Effector memory CD4-positive, alpha-beta T cell (primary cell): ENCODE data around the gene DIP2C.

Source experiments
- DNase-seq, 3 donors: peaks; one replicate each; pipeline ENCODE4 v3.0.0-alpha.2; 2020
- H3K27ac ChIP-seq: 2 replicates; pipeline ENCODE4 v1.7.0; 2013; ENCODE audit warnings: mild to moderate bottlenecking, low read length, moderate library complexity; ENCODE audit not compliant: insufficient read depth, poor library complexity, severe bottlenecking
- H3K27me3 ChIP-seq: replicated peaks from 2 replicates; pipeline ENCODE4 v1.7.0; 2013; ENCODE audit warnings: mild to moderate bottlenecking, low read length; ENCODE audit not compliant: insufficient read depth, control insufficient read depth, poor library complexity, severe bottlenecking
- H3K36me3 ChIP-seq: 2 replicates; pipeline ENCODE4 v1.7.0; 2013; ENCODE audit warnings: mild to moderate bottlenecking, low read length, moderate library complexity; ENCODE audit not compliant: control insufficient read depth, insufficient read depth
- H3K4me1 ChIP-seq: 2 replicates; pipeline ENCODE4 v1.7.0; 2013; ENCODE audit warnings: low read length, mild to moderate bottlenecking; ENCODE audit not compliant: control insufficient read depth, insufficient read depth, poor library complexity, severe bottlenecking
- H3K4me3 ChIP-seq: 2 replicates; pipeline ENCODE4 v1.7.0; 2013; ENCODE audit warnings: low read length, low read depth, mild to moderate bottlenecking; ENCODE audit not compliant: insufficient read depth, poor library complexity, severe bottlenecking
- H3K9me3 ChIP-seq: 2 replicates; pipeline ENCODE4 v1.7.0; 2013; ENCODE audit warnings: mild to moderate bottlenecking, low read length, moderate library complexity; ENCODE audit not compliant: control insufficient read depth

Gene DIP2C

GRCh38 chr10:688312-689120 is 952 bp downstream of the DIP2C start:
- peaks cover 6% of the 10 kb centered on the region for H3K27me3 ChIP-seq
- no peak for DNase-seq
- no peaks in the 10 kb centered on the region for H3K4me1 ChIP-seq
- H3K9me3 ChIP-seq: no peaks in the 10 kb centered on the region
- no peaks in the 10 kb centered on the region for H3K36me3 ChIP-seq
- H3K27ac ChIP-seq: no peak overlapping the region
- H3K4me3 ChIP-seq: no peak overlapping the region

GRCh38 chr10:687583-688311 is 1.7 kb downstream of the DIP2C start:
- Histone ChIP-seq H3K4me1 (no peaks in the 10 kb centered on the region), H3K4me3 (no peak overlapping the region), H3K36me3 (no peaks in the 10 kb centered on the region), H3K9me3 (no peaks in the 10 kb centered on the region), H3K27me3 (peaks cover 6% of the 10 kb centered on the region), H3K27ac (no peak overlapping the region)
- no peak for DNase-seq

- H3K27me3 ChIP-seq: peaks cover 6% of the 10 kb centered on the region
- no peaks in the 10 kb centered on the region for H3K9me3 ChIP-seq
- H3K27ac ChIP-seq: no peak overlapping the region
- H3K4me1 ChIP-seq: no peaks in the 10 kb centered on the region
- no peaks in the 10 kb centered on the region for H3K36me3 ChIP-seq
- DNase-seq: no peak
- no peak overlapping the region for H3K4me3 ChIP-seq
These were observed 3.1 kb downstream of the DIP2C start for GRCh38 chr10:686155-686931.

GRCh38 chr10:685613-686012 is 3.9 kb downstream of the DIP2C start:
- Histone ChIP-seq H3K36me3 (no peaks in the 10 kb centered on the region), H3K27ac (no peak overlapping the region), H3K4me1 (no peaks in the 10 kb centered on the region), H3K9me3 (no peaks in the 10 kb centered on the region), H3K27me3 (peaks cover 6% of the 10 kb centered on the region), H3K4me3 (no peak overlapping the region)
- DNase-seq: no peak

- no peak overlapping the region for H3K27ac ChIP-seq
- no peaks in the 10 kb centered on the region for H3K4me1 ChIP-seq
- H3K9me3 ChIP-seq: no peaks in the 10 kb centered on the region
- no peak overlapping the region for H3K4me3 ChIP-seq
- DNase-seq: no peak
- H3K36me3 ChIP-seq: no peaks in the 10 kb centered on the region
- H3K27me3 ChIP-seq: no peaks in the 10 kb centered on the region
These were observed 5.9 kb downstream of the DIP2C start for GRCh38 chr10:683448-684071.

- no peaks in the 10 kb centered on the region for H3K27me3 ChIP-seq
- no peaks in the 10 kb centered on the region for H3K4me1 ChIP-seq
- H3K4me3 ChIP-seq: no peak overlapping the region
- H3K27ac ChIP-seq: no peak overlapping the region
- no peaks in the 10 kb centered on the region for H3K36me3 ChIP-seq
- no peak for DNase-seq
- no peaks in the 10 kb centered on the region for H3K9me3 ChIP-seq
These were observed 6.5 kb downstream of the DIP2C start for GRCh38 chr10:682931-683447.

GRCh38 chr10:681670-682318 is 7.7 kb downstream of the DIP2C start:
- H3K27me3 ChIP-seq: no peaks in the 10 kb centered on the region
- no peaks in the 10 kb centered on the region for H3K4me1 ChIP-seq
- H3K36me3 ChIP-seq: no peaks in the 10 kb centered on the region
- DNase-seq: no peak
- H3K27ac ChIP-seq: no peak overlapping the region
- H3K4me3 ChIP-seq: no peak overlapping the region
- H3K9me3 ChIP-seq: no peaks in the 10 kb centered on the region

GRCh38 chr10:680745-681144 is 8.7 kb downstream of the DIP2C start:
- DNase-seq: no peak
- Histone ChIP-seq H3K4me1 (no peaks in the 10 kb centered on the region), H3K27ac (no peak overlapping the region), H3K27me3 (no peaks in the 10 kb centered on the region), H3K36me3 (no peaks in the 10 kb centered on the region), H3K9me3 (no peaks in the 10 kb centered on the region), H3K4me3 (no peak overlapping the region)

- no peaks in the 10 kb centered on the region for H3K4me1 ChIP-seq
These were observed 9.3 kb downstream of the DIP2C start for GRCh38 chr10:680146-680545.

More at GRCh38 chr10:680146-680545, 9.3 kb downstream of the DIP2C start:
- Histone ChIP-seq H3K9me3 (no peaks in the 10 kb centered on the region), H3K36me3 (no peaks in the 10 kb centered on the region), H3K27me3 (no peaks in the 10 kb centered on the region), H3K27ac (no peak overlapping the region), H3K4me3 (no peak overlapping the region)
- DNase-seq: no peak
